NCI-H510A (cell line): ENCODE measurements around the gene OSBPL9.

Experiments used
- DNase-seq: peaks from one replicate; lab custom pipeline; 2025; lab: John Stamatoyannopoulos, UW

OSBPL9 gene

GRCh38 chr1:51740652-51741051, 123.8 kb downstream of the OSBPL9 start:
- no peak for DNase-seq

GRCh38 chr1:51741121-51741681, 124.3 kb downstream of the OSBPL9 start:
- DNase-seq, result no peak

- DNase-seq, result no peak
Observed at GRCh38 chr1:51744506-51745303, 127.8 kb downstream of the OSBPL9 start.

- DNase-seq, result no peak
Observed at GRCh38 chr1:51745304-51745570, 128.3 kb downstream of the OSBPL9 start.

GRCh38 chr1:51749151-51749550, 132.3 kb downstream of the OSBPL9 start:
- DNase-seq, result no peak

- DNase-seq, result no peak
Observed at GRCh38 chr1:51750218-51750617, 133.3 kb downstream of the OSBPL9 start.

- DNase-seq, result no peak
Observed at GRCh38 chr1:51750729-51751128, 133.8 kb downstream of the OSBPL9 start.

- DNase-seq, result no peak
Observed at GRCh38 chr1:51752073-51752948, 135.4 kb downstream of the OSBPL9 start.

- no peak for DNase-seq
Observed at GRCh38 chr1:51753969-51754368, 137.1 kb downstream of the OSBPL9 start.

- no peak for DNase-seq
Observed at GRCh38 chr1:51754666-51755065, 137.8 kb downstream of the OSBPL9 start.

GRCh38 chr1:51755437-51755836, 138.5 kb downstream of the OSBPL9 start:
- no peak for DNase-seq

GRCh38 chr1:51756290-51756689, 139.4 kb downstream of the OSBPL9 start:
- DNase-seq, result no peak

- DNase-seq, result no peak
Observed at GRCh38 chr1:51758310-51758709, 141.4 kb downstream of the OSBPL9 start.

- no peak for DNase-seq
Observed at GRCh38 chr1:51760872-51761271, 144.0 kb downstream of the OSBPL9 start.

- no peak for DNase-seq
Observed at GRCh38 chr1:51761351-51761750, 144.5 kb downstream of the OSBPL9 start.

GRCh38 chr1:51768971-51769588, 152.2 kb downstream of the OSBPL9 start:
- DNase-seq, result no peak

- DNase-seq, result no peak
Observed at GRCh38 chr1:51776408-51776807, 159.5 kb downstream of the OSBPL9 start.

- DNase-seq, result no peak
Observed at GRCh38 chr1:51780927-51781326, 164.0 kb downstream of the OSBPL9 start.

GRCh38 chr1:51784997-51785421, 168.1 kb downstream of the OSBPL9 start:
- DNase-seq, result no peak

GRCh38 chr1:51788938-51789337, 172.0 kb downstream of the OSBPL9 start:
- no peak for DNase-seq

GRCh38 chr1:51789342-51789741, 172.4 kb downstream of the OSBPL9 start:
- no peak for DNase-seq

- no peak for DNase-seq
Observed at GRCh38 chr1:51790385-51790784, 173.5 kb downstream of the OSBPL9 start.

- no peak for DNase-seq
Observed at GRCh38 chr1:51791888-51792287, 175.0 kb downstream of the OSBPL9 start.
